KMS-11 (cell line): Measurements from ENCODE around the gene NDUFA7.

Source experiments
- H2AFZ ChIP-seq: fragments of 200-600 bp; sonication (generic); 2 replicates; pipeline ENCODE4 v1.6.1; 2016; ENCODE audit warnings: antibody characterized with exemption, mixed run types, low read depth
- H3K27ac ChIP-seq: fragments of 200-600 bp; sonication (generic); 2 replicates; pipeline ENCODE4 v1.6.1; 2016; ENCODE audit warnings: mild to moderate bottlenecking, mixed run types
- H3K27me3 ChIP-seq: fragments of 200-600 bp; sonication (generic); 2 replicates; pipeline ENCODE4 v1.6.1; 2017; ENCODE audit warnings: mild to moderate bottlenecking, low read depth, mixed run types, moderate library complexity; ENCODE audit not compliant: insufficient read depth
- H3K36me3 ChIP-seq: fragments of 200-600 bp; sonication (generic); 2 replicates; pipeline ENCODE4 v1.6.1; 2017; ENCODE audit warnings: mild to moderate bottlenecking, mixed run types; ENCODE audit not compliant: insufficient read depth
- H3K4me1 ChIP-seq: fragments of 200-600 bp; sonication (generic); 2 replicates; pipeline ENCODE4 v1.6.1; 2016; ENCODE audit warnings: mild to moderate bottlenecking, low read depth, mixed run types; ENCODE audit not compliant: poor library complexity, severe bottlenecking
- H3K4me2 ChIP-seq: fragments of 200-600 bp; sonication (generic); 2 replicates; pipeline ENCODE4 v1.7.0; 2016; ENCODE audit warnings: mild to moderate bottlenecking, mixed run types
- H3K4me3 ChIP-seq: fragments of 200-600 bp; sonication (generic); IDR thresholded peaks from 2 replicates; pipeline ENCODE4 v1.6.1; 2017; ENCODE audit warnings: low read depth, low read length, mixed read lengths; ENCODE audit not compliant: insufficient read depth
- H3K79me2 ChIP-seq: fragments of 200-600 bp; sonication (generic); 2 replicates; pipeline ENCODE4 v1.6.1; 2016; ENCODE audit warnings: low read depth, mixed run types; ENCODE audit not compliant: insufficient read depth
- H3K9ac ChIP-seq: fragments of 200-600 bp; sonication (generic); 2 replicates; pipeline ENCODE4 v1.6.1; 2016; ENCODE audit warnings: mild to moderate bottlenecking, mixed run types
- H4K20me1 ChIP-seq: fragments of 200-600 bp; sonication (generic); 2 replicates; pipeline ENCODE4 v1.6.1; 2016; ENCODE audit warnings: mild to moderate bottlenecking, mixed run types; ENCODE audit not compliant: insufficient read depth
- TF ChIP-seq, protein P1 (sequence below): fragments of 200-600 bp; sonication (generic); conservative IDR thresholded peaks from 2 replicates; pipeline ENCODE4 v1.6.1; 2017; ENCODE audit warnings: low read depth, mild to moderate bottlenecking, antibody characterized with exemption, low read length, moderate library complexity, mixed read lengths

The NDUFA7 gene

DNA sequence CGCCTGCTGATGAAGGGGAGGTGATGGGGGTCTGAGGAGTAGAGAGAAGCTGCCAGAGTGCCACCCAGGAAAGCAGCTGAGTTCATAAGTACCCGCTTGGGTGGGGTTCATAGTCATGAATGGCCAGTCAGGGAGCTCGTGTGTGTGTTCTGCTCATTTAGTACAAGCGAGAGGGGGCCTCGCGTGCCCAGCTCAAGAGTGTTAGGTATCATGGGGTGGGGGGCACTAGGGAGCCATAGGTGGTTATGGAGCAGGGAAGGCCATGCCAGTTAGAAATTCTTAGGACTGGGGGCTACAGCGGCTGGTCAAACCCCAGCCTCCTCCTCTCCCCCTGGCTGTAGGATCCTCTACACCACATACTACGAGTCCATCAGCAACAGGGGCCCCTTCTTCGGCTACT, 59.8 kb downstream of the NDUFA7 start:
- Histone ChIP-seq H3K36me3 (no peaks in the 10 kb centered on the region), H2AFZ (no peak overlapping the region), H3K4me3 (no peak overlapping the region), H3K4me1 (no peaks in the 10 kb centered on the region), H3K4me2 (no peak overlapping the region), H3K27ac (no peak overlapping the region), H4K20me1 (no peaks in the 10 kb centered on the region), H3K27me3 (0 out of 2 replicates have a peak, but pooled peaks cover 2% of the 10 kb centered on the region), H3K9ac (no peak overlapping the region), H3K79me2 (no peaks in the 10 kb centered on the region)
- TF ChIP-seq, protein P1, sequence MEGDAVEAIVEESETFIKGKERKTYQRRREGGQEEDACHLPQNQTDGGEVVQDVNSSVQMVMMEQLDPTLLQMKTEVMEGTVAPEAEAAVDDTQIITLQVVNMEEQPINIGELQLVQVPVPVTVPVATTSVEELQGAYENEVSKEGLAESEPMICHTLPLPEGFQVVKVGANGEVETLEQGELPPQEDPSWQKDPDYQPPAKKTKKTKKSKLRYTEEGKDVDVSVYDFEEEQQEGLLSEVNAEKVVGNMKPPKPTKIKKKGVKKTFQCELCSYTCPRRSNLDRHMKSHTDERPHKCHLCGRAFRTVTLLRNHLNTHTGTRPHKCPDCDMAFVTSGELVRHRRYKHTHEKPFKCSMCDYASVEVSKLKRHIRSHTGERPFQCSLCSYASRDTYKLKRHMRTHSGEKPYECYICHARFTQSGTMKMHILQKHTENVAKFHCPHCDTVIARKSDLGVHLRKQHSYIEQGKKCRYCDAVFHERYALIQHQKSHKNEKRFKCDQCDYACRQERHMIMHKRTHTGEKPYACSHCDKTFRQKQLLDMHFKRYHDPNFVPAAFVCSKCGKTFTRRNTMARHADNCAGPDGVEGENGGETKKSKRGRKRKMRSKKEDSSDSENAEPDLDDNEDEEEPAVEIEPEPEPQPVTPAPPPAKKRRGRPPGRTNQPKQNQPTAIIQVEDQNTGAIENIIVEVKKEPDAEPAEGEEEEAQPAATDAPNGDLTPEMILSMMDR, result no peak
